Measurements from ENCODE around the gene CPNE2.
"Not testable (repeated sequence)": the region's sequence is repeated elsewhere in the genome, so short reads cannot be mapped to it uniquely, and the experiment has no call there.

CPNE2 gene

DNA sequence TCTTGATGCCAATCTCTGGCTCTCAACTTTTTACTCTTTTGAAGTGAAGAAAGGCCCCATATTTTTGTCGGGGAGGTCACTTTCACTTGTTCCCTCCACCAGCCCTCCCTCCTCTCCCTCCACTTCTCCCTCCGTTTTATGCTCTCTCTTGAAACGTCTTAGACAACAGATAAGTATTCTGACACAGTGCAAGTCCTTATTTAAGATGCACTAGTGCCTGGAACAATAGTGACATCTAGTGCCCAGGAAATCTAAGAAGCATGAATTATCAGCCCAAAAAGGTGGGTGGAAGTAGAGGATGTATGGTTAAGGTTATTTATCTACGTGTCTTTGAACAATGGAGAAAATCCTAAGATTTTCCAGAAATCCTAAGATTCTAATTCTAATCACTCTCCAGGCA, 75.6 kb downstream of the CPNE2 start:
- peak; percentile 41 for DNase-seq (ENCODE audit: low spot score)

DNA sequence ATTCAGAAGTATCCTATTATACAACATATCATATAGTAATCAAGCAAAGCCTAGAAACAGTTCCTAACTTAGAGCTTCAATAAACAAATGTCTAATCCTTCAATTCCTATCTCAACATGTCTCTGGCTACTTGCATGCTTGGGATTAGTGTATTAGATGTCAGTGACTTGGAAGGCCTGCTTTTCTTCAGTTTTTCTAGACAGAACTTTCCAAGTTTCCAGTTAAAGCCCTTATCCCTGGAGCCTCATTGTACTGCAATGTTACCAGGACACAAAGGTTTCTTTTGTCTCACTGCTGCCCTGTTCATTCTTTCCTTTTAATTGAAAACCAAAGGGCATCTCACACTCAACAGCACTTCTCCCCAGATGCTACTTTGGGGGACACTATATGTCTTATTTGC, 76.9 kb downstream of the CPNE2 start:
- no peak for DNase-seq (ENCODE audit: low spot score)

DNA sequence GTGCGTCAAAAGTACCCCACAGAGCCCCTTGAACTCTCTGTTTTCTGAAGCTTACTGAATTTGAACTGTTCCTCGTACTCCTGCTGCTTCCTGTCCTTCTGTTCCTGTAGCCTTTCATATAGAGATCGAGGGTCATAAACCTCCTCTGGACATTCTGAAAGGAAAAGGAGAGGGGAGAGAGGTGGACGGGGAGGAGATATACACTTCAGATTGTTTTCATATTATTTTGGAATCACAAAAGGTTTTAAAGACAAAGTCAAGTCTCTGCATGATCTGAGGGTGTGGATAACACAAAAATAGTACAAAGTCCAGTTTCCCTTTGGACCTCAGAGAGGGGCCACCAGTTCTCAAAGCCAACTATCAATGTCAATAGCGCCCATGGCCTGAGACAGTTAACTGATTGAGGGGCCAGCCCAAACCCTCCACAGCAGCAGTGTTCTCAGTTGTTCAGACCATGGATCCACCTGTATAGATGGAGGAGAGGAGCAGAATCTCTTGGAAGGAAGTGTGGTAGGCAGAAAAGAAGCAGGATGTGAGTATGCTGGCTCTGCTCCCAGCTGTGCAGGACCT, 80.4 kb downstream of the CPNE2 start:
- DNase-seq (ENCODE audit: low spot score), result no peak

DNA sequence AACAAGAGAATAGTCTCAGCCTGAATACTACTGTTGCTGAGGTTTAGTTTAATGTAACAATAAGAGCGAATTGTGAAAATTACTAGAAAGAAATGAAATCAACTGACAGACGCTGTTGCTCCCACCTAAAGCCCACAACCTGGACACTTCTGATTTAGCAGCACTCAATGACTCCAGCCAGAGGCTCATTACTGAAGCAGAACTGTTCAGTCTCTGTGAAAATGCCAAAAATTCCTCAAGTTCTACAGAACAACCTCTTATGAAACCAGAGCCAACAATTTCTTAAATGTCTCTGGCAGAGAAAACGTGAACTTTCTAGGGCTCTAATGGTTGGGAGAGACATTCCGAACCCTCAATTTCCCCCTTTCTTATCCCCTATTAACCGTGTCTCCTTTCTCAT, 83.5 kb downstream of the CPNE2 start:
- no peak for DNase-seq (ENCODE audit: low spot score)

DNA sequence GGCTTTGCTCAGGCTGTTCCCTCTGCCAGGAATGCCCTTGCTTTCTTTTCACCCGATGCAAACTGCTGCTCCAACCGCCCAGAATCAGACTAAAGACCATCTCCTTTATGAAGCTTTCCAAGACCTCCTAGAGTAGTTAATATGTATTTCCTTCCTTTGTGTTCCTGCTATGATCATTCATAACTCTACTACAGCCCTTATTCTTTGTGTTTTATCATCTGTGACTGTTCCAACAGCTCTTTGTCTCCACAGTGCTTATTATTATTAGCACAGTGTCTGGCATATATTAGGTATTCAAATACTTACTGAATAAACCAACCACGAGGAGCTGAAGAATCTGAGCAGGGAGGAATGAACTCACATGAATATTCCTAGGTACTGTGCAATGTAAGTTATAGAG, 85.8 kb downstream of the CPNE2 start:
- no peak for DNase-seq (ENCODE audit: low spot score)

DNA sequence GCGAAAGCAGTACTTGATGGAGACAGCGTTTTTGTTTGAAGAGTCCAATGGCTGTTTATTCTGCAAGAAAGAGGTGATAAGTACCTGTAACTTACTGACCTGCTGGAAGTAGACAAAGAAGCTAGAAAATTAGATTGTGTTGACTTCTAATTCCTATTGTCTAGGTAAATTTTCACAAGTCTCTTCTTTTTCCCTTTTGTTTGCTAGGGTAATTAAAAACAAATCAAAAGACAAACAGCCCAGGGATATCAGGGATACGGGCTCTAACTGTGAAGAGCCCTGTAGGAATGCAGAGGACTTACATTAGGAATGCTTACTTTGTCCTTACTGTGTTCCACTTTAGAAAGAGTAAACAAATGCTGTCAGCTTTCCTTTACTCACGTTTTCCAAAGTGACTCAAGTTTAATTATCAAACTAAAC, 86.4 kb downstream of the CPNE2 start:
- no peak for DNase-seq (ENCODE audit: low spot score)

DNA sequence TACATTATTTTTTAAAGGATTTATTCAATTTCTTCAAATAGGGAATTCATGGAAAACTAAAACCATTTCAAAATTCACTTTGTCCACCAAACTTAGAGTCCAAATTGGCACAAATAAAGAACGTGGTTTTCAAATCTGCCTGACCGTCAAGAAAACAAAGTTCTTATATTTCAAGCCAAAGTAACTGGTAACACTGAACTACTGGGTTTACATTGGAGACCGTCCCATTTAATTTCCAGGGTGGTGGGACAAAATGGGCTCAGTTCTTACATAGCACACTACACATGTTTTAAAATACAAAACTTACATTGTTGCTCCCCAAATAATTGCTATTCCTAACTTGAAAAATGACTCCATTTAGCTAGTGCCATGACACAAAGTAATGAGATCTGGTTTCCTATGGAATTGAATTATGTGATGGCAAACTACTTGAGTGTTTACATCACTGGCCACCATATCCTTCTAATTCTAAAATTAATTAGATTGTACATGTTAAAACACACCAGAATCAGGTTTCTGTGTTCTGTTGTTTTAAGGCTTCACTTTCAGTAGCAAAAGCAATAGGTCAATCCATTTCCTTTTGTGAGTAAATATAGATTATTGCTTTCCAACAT, 86.9 kb downstream of the CPNE2 start:
- DNase-seq (ENCODE audit: low spot score), result no peak

DNA sequence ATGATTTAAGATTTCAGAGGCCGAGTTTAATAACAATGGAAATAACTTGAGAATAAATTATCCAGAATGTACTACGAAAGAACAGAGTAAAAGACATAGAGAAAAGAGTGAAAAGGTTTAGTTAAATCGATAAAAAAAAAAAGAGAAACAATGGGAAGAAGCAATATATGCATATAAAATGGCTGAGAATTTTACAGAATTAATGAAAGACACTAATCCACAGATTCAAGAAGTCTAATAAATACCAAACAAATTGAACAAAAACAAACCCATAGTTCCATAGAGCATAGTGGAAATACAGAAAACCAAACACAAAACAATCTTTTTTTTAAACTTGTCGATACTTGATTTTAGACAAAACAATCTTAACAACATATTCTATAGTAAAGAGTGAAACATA, 91.7 kb downstream of the CPNE2 start:
- no peak for DNase-seq (ENCODE audit: low spot score)

DNA sequence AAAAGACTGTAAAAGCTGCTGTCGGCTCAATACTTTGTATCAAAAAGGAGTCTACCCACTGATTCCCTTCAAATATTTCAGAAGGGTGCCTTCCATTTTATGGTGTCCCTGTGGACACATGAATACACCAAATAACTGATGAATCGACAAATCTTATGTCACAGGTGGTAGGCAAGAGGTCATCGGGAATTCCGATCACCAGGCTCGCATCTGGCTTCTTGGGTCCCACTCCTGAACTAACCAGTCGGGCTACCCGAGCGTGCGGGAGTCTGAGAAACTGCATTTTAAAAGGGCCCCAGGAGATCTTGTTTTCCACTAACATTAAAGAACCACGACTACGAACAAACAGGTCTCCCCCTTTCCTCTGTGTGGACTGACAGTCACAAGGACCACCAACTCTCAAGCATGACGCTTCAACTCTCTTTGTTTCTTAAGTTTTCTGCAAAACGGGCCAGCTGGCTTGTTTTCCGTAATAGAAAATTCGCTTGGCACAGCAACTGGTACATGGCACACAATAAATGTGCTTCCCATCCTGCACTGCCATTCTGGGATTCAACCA, 92.6 kb downstream of the CPNE2 start:
- DNase-seq (ENCODE audit: low spot score), result no peak

DNA sequence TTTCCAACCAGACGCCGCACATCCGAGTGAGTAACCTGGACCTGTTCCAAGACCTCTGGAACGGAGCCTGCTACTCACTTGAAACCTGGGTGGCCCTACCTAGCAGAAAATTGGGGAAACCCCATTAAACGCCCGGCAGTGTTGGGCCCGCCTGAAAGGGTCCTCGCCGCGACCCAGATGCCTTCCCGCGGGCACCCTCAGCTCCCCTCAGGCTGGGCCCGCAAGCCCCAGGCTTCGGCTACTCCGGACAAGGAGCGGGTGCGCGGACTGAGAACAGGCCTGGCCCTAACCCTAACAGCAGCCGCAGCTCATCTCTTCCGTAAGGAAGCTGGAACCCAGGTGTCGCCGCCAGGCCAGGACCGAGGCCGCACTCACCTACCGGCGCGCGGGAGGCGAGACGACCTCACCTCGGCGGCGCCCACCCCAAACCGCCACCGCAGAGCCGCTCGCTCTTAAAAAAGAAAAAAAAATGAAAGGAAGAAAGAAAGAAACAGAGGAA, 93.1 kb downstream of the CPNE2 start:
- DNase-seq (ENCODE audit: low spot score), result peak; percentile 36

DNA sequence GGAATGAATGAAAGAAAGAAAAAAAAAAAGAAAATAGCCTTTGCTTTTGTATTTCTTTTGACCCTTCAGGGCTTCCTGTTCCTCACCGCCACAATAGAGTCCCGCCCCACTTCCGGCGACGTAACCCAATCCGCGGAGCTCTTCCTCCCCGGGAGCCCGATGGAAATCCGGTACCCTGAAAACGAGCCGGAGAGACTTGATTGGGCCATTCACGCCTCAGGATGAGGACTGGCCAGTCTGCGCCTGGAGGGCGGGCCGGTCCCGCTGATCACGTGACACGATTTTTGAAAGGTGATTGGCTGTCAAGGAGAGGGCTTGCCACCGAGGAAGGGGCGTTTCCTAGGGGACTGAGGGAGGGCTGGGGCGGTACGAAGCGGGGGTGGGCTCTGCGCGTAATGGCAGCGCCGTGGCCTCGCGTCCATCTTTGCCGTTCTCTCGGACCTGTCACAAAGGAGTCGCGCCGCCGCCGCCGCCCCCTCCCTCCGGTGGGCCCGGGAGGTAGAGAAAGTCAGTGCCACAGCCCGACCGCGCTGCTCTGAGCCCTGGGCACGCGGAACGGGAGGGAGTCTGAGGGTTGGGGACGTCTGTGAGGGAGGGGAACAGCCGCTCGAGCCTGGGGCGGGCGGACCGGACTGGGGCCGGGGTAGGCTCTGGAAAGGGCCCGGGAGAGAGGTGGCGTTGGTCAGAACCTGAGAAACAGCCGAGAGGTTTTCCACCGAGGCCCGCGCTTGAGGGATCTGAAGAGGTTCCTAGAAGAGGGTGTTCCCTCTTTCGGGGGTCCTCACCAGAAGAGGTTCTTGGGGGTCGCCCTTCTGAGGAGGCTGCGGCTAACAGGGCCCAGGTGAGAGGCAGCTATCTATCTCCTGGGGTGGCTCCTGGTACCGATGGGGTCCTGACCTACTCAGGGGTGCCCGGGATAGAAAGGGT, 93.8 kb downstream of the CPNE2 start, which contains the start of the genes PSME3IP1 and RSPRY1:
TSS of gene PSME3IP1 (minus strand) at position 95 of the 927 bp plus-strand sequence. CDS start 12,185 bp downstream, outside the sequence.
TSS of gene RSPRY1 (plus strand) at position 385 of the 927 bp plus-strand sequence. CDS start 18,330 bp downstream, outside the sequence.
- DNase-seq (ENCODE audit: low spot score), result peak; percentile 98

DNA sequence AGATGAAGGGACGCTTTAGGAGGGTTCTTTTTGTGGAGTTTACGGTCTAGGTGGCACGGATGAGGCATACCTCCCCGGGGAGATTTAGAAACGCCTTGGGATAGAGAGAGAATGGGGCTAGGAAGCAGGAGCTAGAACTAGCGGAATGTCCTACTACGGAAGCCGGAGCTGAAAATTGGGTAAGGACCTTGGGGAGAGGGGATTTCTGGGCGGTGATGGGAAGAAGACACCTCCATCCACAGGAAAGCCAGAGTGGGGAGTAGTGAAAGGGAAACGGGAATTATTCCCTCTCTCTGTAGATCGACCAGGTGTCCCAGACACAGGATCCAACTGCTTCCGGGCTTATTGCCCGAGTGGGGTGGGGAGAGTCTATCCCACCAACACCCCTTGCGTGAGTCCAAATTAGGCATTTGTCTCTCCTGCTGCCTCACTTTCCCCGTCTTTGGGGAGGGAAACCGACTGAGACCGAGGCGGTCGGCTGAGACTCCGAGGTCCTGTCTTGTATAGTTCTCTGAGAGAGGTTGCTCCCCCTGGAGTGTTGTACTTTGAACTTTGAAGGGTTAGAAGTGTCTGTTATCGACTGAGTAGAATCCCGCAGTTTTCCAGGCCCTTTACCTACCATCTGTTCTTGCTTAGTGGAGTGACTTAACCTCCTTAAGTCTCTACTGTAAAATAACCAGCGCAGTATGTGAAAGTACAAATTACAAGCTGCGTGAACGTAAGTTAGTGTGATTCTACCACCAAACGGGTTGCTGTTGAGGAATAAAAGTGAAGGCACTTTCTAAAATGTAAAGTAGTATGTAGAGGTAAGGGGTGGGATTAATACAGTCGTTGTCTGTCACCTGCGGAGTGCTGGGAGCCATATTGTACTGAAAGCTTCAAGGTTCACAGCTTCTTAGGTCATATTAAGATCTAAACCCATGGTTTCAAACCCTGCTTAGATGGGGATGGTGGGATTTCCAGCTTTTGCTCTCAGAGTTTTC, 94.8 kb downstream of the CPNE2 start:
- DNase-seq (ENCODE audit: low spot score), result peak; percentile 46

DNA sequence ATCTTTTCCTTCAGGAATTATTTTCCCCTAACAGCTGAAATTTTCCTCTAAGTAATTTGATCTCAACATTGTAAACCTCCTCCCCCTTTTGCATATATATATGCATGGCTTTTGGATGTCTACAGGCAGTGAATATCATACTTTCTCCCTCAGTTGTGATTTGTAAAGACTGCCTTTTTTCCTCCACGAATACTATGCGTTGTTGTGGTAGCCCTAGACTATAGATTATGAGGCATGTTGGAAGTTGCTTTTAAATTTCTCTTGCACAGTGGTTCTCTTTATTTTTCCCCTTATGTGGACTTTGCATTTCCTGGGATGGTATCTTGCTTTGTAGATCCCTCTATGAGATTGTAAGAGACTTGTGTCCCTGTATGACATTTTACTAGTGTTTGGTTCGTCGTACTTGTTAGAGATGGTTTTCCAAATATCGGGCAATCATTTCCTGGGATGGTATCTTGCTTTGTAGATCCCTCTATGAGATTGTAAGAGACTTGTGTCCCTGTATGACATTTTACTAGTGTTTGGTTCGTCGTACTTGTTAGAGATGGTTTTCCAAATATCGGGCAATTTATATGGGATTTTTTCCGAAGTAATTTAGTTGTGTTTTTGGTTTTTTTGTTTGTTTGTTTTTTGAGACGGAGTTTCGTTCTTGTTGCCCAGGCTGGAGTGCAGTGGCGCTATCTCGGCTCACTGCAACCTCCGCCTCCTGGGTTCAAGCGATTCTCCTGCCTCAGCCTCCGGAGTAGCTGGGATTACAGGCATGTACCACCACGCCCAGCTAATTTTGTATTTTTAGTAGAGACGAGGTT, 95.7 kb downstream of the CPNE2 start:
- not testable (repeated sequence) for DNase-seq (ENCODE audit: low spot score)

DNA sequence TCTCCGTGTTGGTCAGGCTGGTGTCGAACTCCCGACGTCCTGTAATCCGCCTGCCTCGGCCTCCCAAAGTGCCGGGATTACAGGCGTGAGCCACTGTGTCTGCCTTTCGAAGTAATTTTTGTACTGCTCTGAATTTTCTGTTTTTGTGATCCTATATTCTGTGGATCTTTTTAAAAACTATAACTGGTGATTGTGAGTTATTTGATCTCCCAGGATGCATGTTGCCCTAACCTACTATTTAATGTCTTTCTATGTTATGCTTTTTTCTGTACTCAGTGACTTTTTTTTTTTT, 96.3 kb downstream of the CPNE2 start:
- DNase-seq (ENCODE audit: low spot score), result no peak

DNA sequence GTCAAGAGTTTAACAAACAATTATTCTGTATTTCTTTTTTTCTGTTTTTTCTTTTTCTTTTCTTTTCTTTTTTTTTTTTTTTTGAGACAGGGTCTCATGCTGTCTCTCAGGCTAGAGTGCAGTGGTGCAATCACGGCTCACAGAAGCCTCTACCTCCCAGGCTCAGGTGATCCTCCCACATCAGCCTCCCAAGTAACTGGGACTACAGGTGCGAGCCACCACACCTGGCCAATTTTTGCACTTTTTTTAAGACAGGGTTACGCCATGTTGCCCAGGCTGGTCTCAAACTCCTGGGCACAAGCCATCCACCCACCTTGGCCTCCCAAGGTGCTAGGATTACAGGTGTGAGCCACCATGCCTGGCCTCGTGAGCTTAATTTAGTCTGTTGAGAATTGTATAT, 97.1 kb downstream of the CPNE2 start:
- not testable (repeated sequence) for DNase-seq (ENCODE audit: low spot score)

DNA sequence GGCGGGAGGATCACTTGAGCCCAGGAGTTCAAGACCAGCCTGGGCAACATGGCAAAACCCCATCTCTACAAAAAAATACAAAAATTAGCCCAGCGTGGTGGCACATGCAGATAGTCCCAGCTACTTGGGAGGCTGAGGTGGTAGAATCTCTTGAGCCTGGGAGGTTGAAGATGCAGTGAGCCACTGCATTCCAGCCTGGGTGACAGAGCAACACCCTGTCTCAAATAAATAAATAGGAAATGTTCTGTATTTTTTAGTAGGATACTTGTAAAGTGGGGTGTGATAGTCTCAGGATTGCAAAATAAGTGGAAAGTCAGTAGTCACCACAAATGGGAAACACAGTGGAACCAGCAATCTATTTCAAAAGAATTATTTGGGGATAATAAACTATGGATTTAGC, 97.8 kb downstream of the CPNE2 start:
- no peak for DNase-seq (ENCODE audit: low spot score)

DNA sequence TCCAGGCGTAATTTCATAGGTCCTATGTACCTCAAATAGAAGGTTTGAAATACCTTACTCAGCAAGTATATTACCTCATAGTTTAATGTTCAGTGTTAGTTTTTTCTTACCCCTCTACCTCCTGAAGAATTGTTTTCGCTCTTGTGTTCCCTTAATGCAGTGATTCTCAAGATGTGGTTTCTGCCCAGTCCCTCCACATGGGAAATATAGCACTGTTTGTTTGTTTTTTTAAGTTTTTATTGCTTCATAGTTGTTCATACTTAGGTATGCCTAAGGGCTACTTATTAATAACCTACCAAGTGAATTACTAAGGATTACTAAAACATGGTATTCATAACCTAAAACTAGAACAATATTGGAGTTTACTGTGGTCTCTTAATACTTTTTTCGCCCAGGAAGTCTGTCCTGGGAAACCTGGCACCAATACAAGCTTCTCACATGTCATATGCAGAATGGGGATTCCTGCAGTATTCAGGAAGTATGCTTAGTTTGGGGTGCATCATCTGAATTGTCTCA, 98.7 kb downstream of the CPNE2 start:
- no peak for DNase-seq (ENCODE audit: low spot score)

DNA sequence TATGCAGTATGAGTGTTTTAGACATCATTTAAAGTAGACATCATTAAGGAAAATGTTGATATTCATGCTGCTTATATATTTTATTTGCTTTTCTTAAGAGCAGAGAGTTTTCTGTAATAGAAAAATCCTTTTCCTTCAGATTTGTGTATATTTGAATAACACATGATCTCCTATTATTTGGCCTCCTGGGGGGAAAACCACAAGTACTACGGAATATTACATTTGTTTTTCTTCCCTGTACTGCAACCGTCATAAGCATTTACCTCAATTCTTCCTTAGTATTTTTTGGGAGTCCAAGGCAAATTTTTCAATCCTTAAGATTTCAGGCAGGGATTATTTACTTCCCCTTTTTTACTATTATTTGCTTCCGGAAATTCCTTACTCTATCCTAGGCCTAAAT, 99.8 kb downstream of the CPNE2 start:
- no peak for DNase-seq (ENCODE audit: low spot score)

DNA sequence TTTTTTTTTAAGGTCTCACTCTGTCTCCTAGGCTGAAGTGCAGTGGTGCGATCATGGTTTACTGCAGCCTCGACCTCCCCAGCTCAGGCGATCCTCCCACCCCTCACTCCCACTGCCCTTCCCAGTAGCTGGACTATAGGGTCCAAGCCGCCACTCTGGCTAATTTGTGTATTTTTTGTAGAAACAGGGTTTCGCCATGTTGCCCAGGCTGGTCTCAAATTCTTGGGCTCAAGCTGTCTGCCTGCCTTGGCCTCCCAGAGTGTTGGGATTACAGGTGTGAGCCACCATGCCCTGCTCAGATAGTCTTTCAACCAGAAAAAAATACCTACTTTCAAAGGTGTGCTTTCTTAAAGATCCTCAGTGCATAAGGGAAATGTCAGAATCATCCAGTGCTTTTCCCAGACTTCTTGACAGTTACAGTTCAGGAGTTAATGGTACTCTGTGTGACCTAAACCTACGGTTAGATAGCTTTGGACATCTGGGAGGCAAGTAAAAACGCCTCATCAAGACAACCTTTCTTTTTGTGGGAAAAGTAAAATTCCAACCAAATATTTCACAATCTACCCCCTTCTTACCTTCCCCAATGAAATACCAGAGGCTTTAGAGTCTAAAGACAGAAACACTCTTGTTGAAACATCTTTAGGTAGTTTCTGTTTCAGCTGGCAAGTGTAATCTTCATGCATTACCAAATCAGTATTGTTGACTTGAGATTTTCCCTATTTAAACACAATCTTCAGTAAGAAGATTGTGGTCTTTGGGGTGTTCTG, 100.5 kb downstream of the CPNE2 start:
- no peak for DNase-seq (ENCODE audit: low spot score)
